A549 (cell line): ENCODE results near the gene RNF183. TPM values are rescaled to one million over a fixed set of nuclear protein-coding genes. Genes with fewer than 3 reads are reported as not detected.

Experiments used
- ATAC-seq, 2 experiments: fragments of 200-7000 bp in 1 of 2; fragments of >200 bp in 1 of 2; cut with Nextera tagmentation in 1 of 2; cut with Tn5 transposase in 1 of 2; 3 replicates each; pipeline versions ENCODE4 v1.8.0 to v1.9.1; 2018 to 2020; ENCODE audit warnings: mild to moderate bottlenecking in 1 of 2, moderate library complexity in 1 of 2
- CTCF ChIA-PET: fragments of 300-600 bp; sonication (Branson Sonifier 250); formaldehyde crosslinking; extraction: SDS; loops from one replicate; lab custom pipeline; 2021; ENCODE audit warnings: antibody characterized with exemption, inconsistent platforms; lab: Yijun Ruan, JAX
- POLR2A ChIA-PET: fragments of 350-600 bp; formaldehyde crosslinking; extraction: SDS; loops from one replicate; lab custom pipeline; 2021; ENCODE audit warnings: antibody characterized with exemption, inconsistent platforms; lab: Yijun Ruan, JAX
- DNase-seq, 2 experiments: peaks; one replicate each; pipeline versions ENCODE4 v3.0.0 to v3.0.0-alpha.2; 2011 to 2016; ENCODE audit warnings: low read depth in 1 of 2, low spot score in 1 of 2
- FAIRE-seq: peaks from 2 replicates; lab custom pipeline; 2011; peaks lifted over from hg19 to GRCh38; lab: Jason Lieb, UNC
- H3K27ac ChIP-seq, 2 experiments: fragments of >200 bp; sonication (Bioruptor Twin); formaldehyde crosslinking; 3 replicates each; pipeline ENCODE4 v1.5.1; 2016 to 2017
- H3K4me1 ChIP-seq: fragments of >200 bp; sonication (Bioruptor Twin); formaldehyde crosslinking; 3 replicates; pipeline ENCODE4 v1.6.1; 2016
- H3K4me2 ChIP-seq: fragments of >200 bp; sonication (Bioruptor Twin); formaldehyde crosslinking; 3 replicates; pipeline ENCODE4 v1.6.1; 2016
- H3K4me3 ChIP-seq: fragments of >200 bp; sonication (Bioruptor Twin); formaldehyde crosslinking; 3 replicates; pipeline ENCODE4 v1.5.1; 2016
- H3K9me3 ChIP-seq: fragments of >200 bp; sonication (Bioruptor Twin); formaldehyde crosslinking; 3 replicates; pipeline ENCODE4 v1.6.1; 2016
- CBX8 ChIP-seq: fragments of 200-600 bp; sonication (generic); IDR thresholded peaks from 2 replicates; pipeline ENCODE4 v1.6.1; 2016
- CHD2 ChIP-seq: fragments of 150-350 bp; IDR thresholded peaks from 2 replicates; pipeline ENCODE4 v1.6.1; 2014; ENCODE audit warnings: low read length; ENCODE audit not compliant: partially characterized antibody
- EHF ChIP-seq: fragments of 250-450 bp; sonication (Bioruptor Pico); IDR thresholded peaks from 2 replicates; pipeline ENCODE4 v1.5.0; 2020; ENCODE audit warnings: mild to moderate bottlenecking
- ELK1 ChIP-seq: fragments of 150-350 bp; IDR thresholded peaks from 2 replicates; pipeline ENCODE4 v1.6.1; 2014; ENCODE audit warnings: low read depth, mild to moderate bottlenecking, low read length
- ESRRA ChIP-seq: fragments of 150-350 bp; IDR thresholded peaks from 2 replicates; pipeline ENCODE4 v1.6.1; 2014; ENCODE audit warnings: mild to moderate bottlenecking, low read length, borderline replicate concordance
- FOSB ChIP-seq: fragments of 250-450 bp; sonication (Bioruptor Pico); IDR thresholded peaks from 2 replicates; pipeline ENCODE4 v1.5.0; 2020; ENCODE audit warnings: mild to moderate bottlenecking, moderate library complexity
- FOSL2 ChIP-seq, 2 experiments: fragments of 450-650 bp in 1 of 2; fragments of >200 bp in 1 of 2; sonication (Bioruptor Twin) in 1 of 2; formaldehyde crosslinking; IDR thresholded peaks; 2 replicates each; pipeline versions ENCODE4 v1.5.0 to v1.6.1; 2016 to 2020; ENCODE audit warnings: mild to moderate bottlenecking in 1 of 2, moderate library complexity in 1 of 2
- FOXS1 ChIP-seq: fragments of 250-450 bp; sonication (Bioruptor Pico); IDR thresholded peaks from 2 replicates; pipeline ENCODE4 v1.5.0; 2020; ENCODE audit warnings: mild to moderate bottlenecking, moderate library complexity
- GATA3 ChIP-seq: IDR thresholded peaks from 2 replicates; pipeline ENCODE4 v1.6.1; 2012; ENCODE audit warnings: borderline replicate concordance
- HDAC2 ChIP-seq: fragments of 200-600 bp; sonication (generic); IDR thresholded peaks from 2 replicates; pipeline ENCODE4 v1.6.1; 2016
- HOXB13 ChIP-seq: fragments of 250-450 bp; sonication (Bioruptor Pico); IDR thresholded peaks from 2 replicates; pipeline ENCODE4 v1.5.0; 2020; ENCODE audit warnings: low read depth, mild to moderate bottlenecking, moderate library complexity
- JUN ChIP-seq, 2 experiments: fragments of >200 bp; sonication (Bioruptor Twin); formaldehyde crosslinking; IDR thresholded peaks; 2 replicates in 1 of 2; 3 replicates in 1 of 2; pipeline ENCODE4 v1.6.1; 2016 to 2017
- JUNB ChIP-seq: fragments of >200 bp; sonication (Bioruptor Twin); formaldehyde crosslinking; IDR thresholded peaks from 2 replicates; pipeline ENCODE4 v1.6.1; 2016
- MYC ChIP-seq: IDR thresholded peaks from 2 replicates; pipeline ENCODE4 v1.6.1; 2012; ENCODE audit warnings: mild to moderate bottlenecking, inconsistent platforms, low read length, improper control_type of control experiment, borderline replicate concordance
- NFE2L2 ChIP-seq: fragments of 150-350 bp; conservative IDR thresholded peaks from 2 replicates; pipeline ENCODE4 v1.6.1; 2014; ENCODE audit warnings: low read length
- NPAS2 ChIP-seq: fragments of 250-450 bp; sonication (Bioruptor Pico); IDR thresholded peaks from 2 replicates; pipeline ENCODE4 v1.8.0; 2022; ENCODE audit warnings: mild to moderate bottlenecking, moderate library complexity, borderline replicate concordance
- POLR2A ChIP-seq: IDR thresholded peaks from 2 replicates; pipeline ENCODE4 v1.6.1; 2012; ENCODE audit warnings: mild to moderate bottlenecking, low read length
- POLR2AphosphoS2 ChIP-seq: conservative IDR thresholded peaks from 2 replicates; pipeline ENCODE4 v1.6.1; 2012; ENCODE audit warnings: low read length, improper control_type of control experiment, inconsistent platforms
- RAD21 ChIP-seq, 2 experiments: fragments of >200 bp in 1 of 2; sonication (Bioruptor Twin) in 1 of 2; formaldehyde crosslinking in 1 of 2; IDR thresholded peaks in 1 of 2; conservative IDR thresholded peaks in 1 of 2; 2 replicates in 1 of 2; 3 replicates in 1 of 2; pipeline ENCODE4 v1.6.1; 2012 to 2018; ENCODE audit warnings: inconsistent platforms in 1 of 2
- RARB ChIP-seq: fragments of 250-450 bp; sonication (Bioruptor Pico); IDR thresholded peaks from 2 replicates; pipeline ENCODE4 v1.8.0; 2021; ENCODE audit warnings: mild to moderate bottlenecking, moderate library complexity
- RCOR1 ChIP-seq: fragments of 150-350 bp; IDR thresholded peaks from 2 replicates; pipeline ENCODE4 v1.6.1; 2014; ENCODE audit warnings: antibody characterized with exemption, low read length, low read depth
- SMC3 ChIP-seq: fragments of >200 bp; sonication (Bioruptor Twin); formaldehyde crosslinking; IDR thresholded peaks from 3 replicates; pipeline ENCODE4 v1.6.1; 2018; ENCODE audit warnings: inconsistent platforms
- SREBF2 ChIP-seq: fragments of 450-650 bp; IDR thresholded peaks from 2 replicates; pipeline ENCODE4 v1.6.1; 2014; ENCODE audit warnings: mild to moderate bottlenecking, moderate library complexity
- TP53 ChIP-seq: fragments of 250-450 bp; sonication (Bioruptor Pico); IDR thresholded peaks from 2 replicates; pipeline ENCODE4 v1.5.0; 2021; ENCODE audit warnings: mild to moderate bottlenecking, moderate library complexity
- WGBS: methylation state at CpG from one replicate; pipeline ENCODE4 v1.1.6; 2017; ENCODE audit errors: missing lambda C conversion rate; 5-methylcytosine and 5-hydroxymethylcytosine counted together
- polyA plus RNA-seq, 4 experiments: library from polyadenylated mRNA; depleted of rRNA in 3 of 4; stranded (reverse); fragments of >200 nt; fragmentation: RNase III in 1 of 4; extraction: RNeasy Plus Mini Kit Qiagen cat#74134 plus additional on column Dnase treatment in 1 of 4; gene quantifications; 2 replicates in 3 of 4; 3 replicates in 1 of 4; pipeline ENCODE4 v1.2.3, GENCODE V29; 2011 to 2017
- TF ChIP-seq, protein P1 (sequence below): fragments of 200-600 bp; sonication (generic); IDR thresholded peaks from 2 replicates; pipeline ENCODE4 v1.6.1; 2016; ENCODE audit warnings: antibody characterized with exemption, mild to moderate bottlenecking, moderate library complexity
- TF ChIP-seq, protein P2 (sequence below): IDR thresholded peaks from 2 replicates; pipeline ENCODE4 v1.6.1; 2012
- TF ChIP-seq, protein P3 (sequence below): fragments of >200 bp; sonication (Bioruptor Twin); formaldehyde crosslinking; IDR thresholded peaks from 2 replicates; pipeline ENCODE4 v1.6.1; 2016
- TF ChIP-seq, protein P4 (sequence below): fragments of >200 bp; sonication (Bioruptor Twin); formaldehyde crosslinking; IDR thresholded peaks from 3 replicates; pipeline ENCODE4 v1.5.1; 2016

Gene RNF183
- polyA plus RNA-seq, 2 of the 4 experiments (the other 2 are of a cell fraction) = 0.13 TPM; not detected in 1

DNA sequence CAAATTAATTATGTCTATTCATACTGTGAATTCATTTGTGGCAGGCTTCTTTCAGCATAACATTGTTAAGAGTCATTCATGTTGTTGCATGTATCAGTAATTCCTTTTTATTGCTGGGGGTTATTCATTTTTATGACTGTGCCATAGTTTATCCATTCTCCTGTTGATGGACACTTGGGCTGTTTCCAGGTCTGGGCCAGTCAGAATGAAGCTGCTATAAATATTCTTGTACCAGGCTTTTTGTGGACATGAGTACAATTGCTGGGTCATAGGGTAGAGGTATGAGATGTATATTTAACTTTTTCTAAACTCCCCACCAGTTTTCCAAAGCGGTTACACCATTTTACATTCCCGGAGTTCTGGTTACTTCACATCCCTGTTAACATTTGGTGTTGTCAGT lies 14.1 kb downstream of the RNF183 start:
- Histone ChIP-seq H3K4me2 (no peak overlapping the region), H3K4me3 (no peak overlapping the region), H3K27ac (no peak overlapping the region), H3K9me3 (no peaks in the 10 kb centered on the region), H3K4me1 (no peaks in the 10 kb centered on the region)
- ChIA-PET POLR2A (no interaction called here), CTCF (no interaction called here)
- ATAC-seq (no peak), DNase-seq (no peak), FAIRE-seq (no peak)
- no peak for TF ChIP-seq JUN (IDR thresholded peaks at IDR 0.05)
- 98% methylated on average over 2 of the region's 2 CpGs for WGBS

- DNase-seq (no peak), FAIRE-seq (no peak), ATAC-seq (no peak)
- POLR2A ChIA-PET = no interaction called here
- CTCF ChIA-PET = interaction anchor here (0.8 to 1.0 kb wide), 2 partner anchors 27 to 29 kb away, joined by 3 to 4 read pairs; no protein-coding TSS in a partner anchor
- WGBS = 96% methylated on average over 4 of the region's 4 CpGs
- Histone ChIP-seq H3K27ac (no peak overlapping the region), H3K4me2 (no peak overlapping the region), H3K9me3 (no peaks in the 10 kb centered on the region), H3K4me1 (peaks cover 20% of the 10 kb centered on the region; the same call in 2 of the 3 replicates), H3K4me3 (no peak overlapping the region)
- TF ChIP-seq NFE2L2 (no peak), GATA3 (no peak), FOXS1 (CRISPR knock-in tag) (no peak), TP53 (CRISPR knock-in tag) (no peak), FOSL2 (IDR thresholded peaks at IDR 0.05) (no peak), FOSL2 (CRISPR knock-in tag; IDR thresholded peaks at IDR 0.05) (no peak), ESRRA (no peak), SREBF2 (no peak), RARB (no peak), MYC (no peak), ELK1 (no peak), CHD2 (no peak), HDAC2 (no peak), CBX8 (no peak), HOXB13 (no peak), NPAS2 (CRISPR knock-in tag) (no peak)
- TF ChIP-seq, protein P1, sequence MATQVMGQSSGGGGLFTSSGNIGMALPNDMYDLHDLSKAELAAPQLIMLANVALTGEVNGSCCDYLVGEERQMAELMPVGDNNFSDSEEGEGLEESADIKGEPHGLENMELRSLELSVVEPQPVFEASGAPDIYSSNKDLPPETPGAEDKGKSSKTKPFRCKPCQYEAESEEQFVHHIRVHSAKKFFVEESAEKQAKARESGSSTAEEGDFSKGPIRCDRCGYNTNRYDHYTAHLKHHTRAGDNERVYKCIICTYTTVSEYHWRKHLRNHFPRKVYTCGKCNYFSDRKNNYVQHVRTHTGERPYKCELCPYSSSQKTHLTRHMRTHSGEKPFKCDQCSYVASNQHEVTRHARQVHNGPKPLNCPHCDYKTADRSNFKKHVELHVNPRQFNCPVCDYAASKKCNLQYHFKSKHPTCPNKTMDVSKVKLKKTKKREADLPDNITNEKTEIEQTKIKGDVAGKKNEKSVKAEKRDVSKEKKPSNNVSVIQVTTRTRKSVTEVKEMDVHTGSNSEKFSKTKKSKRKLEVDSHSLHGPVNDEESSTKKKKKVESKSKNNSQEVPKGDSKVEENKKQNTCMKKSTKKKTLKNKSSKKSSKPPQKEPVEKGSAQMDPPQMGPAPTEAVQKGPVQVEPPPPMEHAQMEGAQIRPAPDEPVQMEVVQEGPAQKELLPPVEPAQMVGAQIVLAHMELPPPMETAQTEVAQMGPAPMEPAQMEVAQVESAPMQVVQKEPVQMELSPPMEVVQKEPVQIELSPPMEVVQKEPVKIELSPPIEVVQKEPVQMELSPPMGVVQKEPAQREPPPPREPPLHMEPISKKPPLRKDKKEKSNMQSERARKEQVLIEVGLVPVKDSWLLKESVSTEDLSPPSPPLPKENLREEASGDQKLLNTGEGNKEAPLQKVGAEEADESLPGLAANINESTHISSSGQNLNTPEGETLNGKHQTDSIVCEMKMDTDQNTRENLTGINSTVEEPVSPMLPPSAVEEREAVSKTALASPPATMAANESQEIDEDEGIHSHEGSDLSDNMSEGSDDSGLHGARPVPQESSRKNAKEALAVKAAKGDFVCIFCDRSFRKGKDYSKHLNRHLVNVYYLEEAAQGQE = no peak
- TF ChIP-seq, protein P2, sequence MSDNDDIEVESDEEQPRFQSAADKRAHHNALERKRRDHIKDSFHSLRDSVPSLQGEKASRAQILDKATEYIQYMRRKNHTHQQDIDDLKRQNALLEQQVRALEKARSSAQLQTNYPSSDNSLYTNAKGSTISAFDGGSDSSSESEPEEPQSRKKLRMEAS = no peak
- TF ChIP-seq, protein P3, sequence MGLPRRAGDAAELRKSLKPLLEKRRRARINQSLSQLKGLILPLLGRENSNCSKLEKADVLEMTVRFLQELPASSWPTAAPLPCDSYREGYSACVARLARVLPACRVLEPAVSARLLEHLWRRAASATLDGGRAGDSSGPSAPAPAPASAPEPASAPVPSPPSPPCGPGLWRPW = no peak
Measured at GRCh38 chr9:113281356-113281755, 21.8 kb downstream of the RNF183 start.

GRCh38 chr9:113278840-113279239 lies 24.3 kb downstream of the RNF183 start:
- Histone ChIP-seq H3K4me3 (no peak overlapping the region), H3K4me2 (no peak overlapping the region), H3K9me3 (no peaks in the 10 kb centered on the region), H3K4me1 (peaks cover 26% of the 10 kb centered on the region; the same call in 2 of the 3 replicates), H3K27ac (no peak overlapping the region)
- TF ChIP-seq RCOR1 (no peak), FOSL2 (IDR thresholded peaks at IDR 0.05) (no peak), FOSL2 (CRISPR knock-in tag; IDR thresholded peaks at IDR 0.05) (no peak), POLR2A (no peak), SMC3 (no peak), POLR2AphosphoS2 (no peak), NPAS2 (CRISPR knock-in tag) (no peak), FOSB (no peak), NFE2L2 (no peak), JUNB (no peak), RAD21 (conservative IDR thresholded peaks at IDR 0.05 in 1 of 2, IDR thresholded peaks at IDR 0.05 in 1 of 2) (no peak), EHF (no peak), ELK1 (no peak), RARB (no peak), HDAC2 (no peak)
- TF ChIP-seq, protein P4, sequence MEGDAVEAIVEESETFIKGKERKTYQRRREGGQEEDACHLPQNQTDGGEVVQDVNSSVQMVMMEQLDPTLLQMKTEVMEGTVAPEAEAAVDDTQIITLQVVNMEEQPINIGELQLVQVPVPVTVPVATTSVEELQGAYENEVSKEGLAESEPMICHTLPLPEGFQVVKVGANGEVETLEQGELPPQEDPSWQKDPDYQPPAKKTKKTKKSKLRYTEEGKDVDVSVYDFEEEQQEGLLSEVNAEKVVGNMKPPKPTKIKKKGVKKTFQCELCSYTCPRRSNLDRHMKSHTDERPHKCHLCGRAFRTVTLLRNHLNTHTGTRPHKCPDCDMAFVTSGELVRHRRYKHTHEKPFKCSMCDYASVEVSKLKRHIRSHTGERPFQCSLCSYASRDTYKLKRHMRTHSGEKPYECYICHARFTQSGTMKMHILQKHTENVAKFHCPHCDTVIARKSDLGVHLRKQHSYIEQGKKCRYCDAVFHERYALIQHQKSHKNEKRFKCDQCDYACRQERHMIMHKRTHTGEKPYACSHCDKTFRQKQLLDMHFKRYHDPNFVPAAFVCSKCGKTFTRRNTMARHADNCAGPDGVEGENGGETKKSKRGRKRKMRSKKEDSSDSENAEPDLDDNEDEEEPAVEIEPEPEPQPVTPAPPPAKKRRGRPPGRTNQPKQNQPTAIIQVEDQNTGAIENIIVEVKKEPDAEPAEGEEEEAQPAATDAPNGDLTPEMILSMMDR = no peak
- CTCF ChIA-PET = interaction anchor here (0.7 to 1.3 kb wide), 2 partner anchors 19 to 61 kb away, joined by 3 to 5 read pairs; no protein-coding TSS in a partner anchor
- 87% methylated on average over 4 of the region's 4 CpGs for WGBS
- POLR2A ChIA-PET = no interaction called here
- DNase-seq = no peak
- FAIRE-seq = no peak
- ATAC-seq = no peak
